Esophagus muscularis mucosa (tissue), 3 donors: ENCODE results near the gene PFDN6.

Experiments
- POLR2A ChIP-seq: fragments of 450-650 bp; IDR thresholded peaks from one replicate; pipeline ENCODE4 v1.6.1; 2017; ENCODE audit warnings: antibody characterized with exemption, moderate library complexity, mild to moderate bottlenecking, low read depth
- POLR2AphosphoS5 ChIP-seq, 2 donors: sonication (generic); formaldehyde crosslinking; IDR thresholded peaks; one replicate each; pipeline ENCODE4 v1.6.1; 2017; ENCODE audit warnings: antibody characterized with exemption in 2 of 2
- TF ChIP-seq, protein P1 (sequence below), 3 experiments: fragments of 200-600 bp in 2 of 3; fragments of 450-650 bp in 1 of 3; sonication (generic) in 2 of 3; IDR thresholded peaks; one replicate each; pipeline ENCODE4 v1.5.1; 2017 to 2019; ENCODE audit warnings: antibody characterized with exemption in 3 of 3, mild to moderate bottlenecking in 2 of 3, moderate library complexity in 1 of 3

DNA sequence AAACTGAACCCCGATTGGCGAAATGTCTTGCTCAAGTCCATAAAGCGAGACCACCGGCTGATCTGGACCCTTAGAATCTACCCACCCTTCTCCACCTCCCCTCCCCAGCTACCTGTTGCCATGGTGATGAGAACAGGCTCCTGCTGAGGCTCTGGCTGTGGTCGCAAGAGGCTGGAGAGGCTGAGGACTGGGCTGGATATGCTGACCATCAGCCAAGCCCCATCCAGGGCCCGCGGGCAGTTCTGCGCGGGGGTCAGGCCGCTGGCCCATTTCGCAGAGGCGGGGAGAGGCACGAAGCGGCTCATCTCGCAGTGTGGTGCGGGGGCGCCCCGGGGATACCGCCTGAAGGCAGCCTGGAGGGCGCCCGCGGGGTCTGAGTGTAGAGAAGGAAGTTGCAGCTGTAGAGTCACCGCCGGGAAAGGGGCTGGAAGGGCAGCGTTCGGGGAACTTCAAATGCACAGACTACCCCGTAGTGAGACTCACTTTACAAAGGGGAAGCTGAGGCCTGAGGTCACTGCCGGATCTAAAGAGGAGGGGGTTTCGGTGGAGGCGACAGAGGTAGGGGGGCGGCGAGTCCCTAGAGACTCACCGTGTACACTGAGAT lies 23.8 kb downstream of the PFDN6 start:
- TF ChIP-seq, protein P1, sequence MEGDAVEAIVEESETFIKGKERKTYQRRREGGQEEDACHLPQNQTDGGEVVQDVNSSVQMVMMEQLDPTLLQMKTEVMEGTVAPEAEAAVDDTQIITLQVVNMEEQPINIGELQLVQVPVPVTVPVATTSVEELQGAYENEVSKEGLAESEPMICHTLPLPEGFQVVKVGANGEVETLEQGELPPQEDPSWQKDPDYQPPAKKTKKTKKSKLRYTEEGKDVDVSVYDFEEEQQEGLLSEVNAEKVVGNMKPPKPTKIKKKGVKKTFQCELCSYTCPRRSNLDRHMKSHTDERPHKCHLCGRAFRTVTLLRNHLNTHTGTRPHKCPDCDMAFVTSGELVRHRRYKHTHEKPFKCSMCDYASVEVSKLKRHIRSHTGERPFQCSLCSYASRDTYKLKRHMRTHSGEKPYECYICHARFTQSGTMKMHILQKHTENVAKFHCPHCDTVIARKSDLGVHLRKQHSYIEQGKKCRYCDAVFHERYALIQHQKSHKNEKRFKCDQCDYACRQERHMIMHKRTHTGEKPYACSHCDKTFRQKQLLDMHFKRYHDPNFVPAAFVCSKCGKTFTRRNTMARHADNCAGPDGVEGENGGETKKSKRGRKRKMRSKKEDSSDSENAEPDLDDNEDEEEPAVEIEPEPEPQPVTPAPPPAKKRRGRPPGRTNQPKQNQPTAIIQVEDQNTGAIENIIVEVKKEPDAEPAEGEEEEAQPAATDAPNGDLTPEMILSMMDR (IDR thresholded peaks at IDR 0.05), result no peak
- no peak for TF ChIP-seq POLR2AphosphoS5 (IDR thresholded peaks at IDR 0.05)
- no peak for TF ChIP-seq POLR2A
